GM19043 (cell line): ENCODE measurements around the gene GNPTAB.
"Not testable (repeated sequence)": the region's sequence is repeated elsewhere in the genome, so short reads cannot be mapped to it uniquely, and the experiment has no call there.

Experiments used
- ATAC-seq: cut with Tn5 transposase; IDR thresholded peaks from one replicate; pipeline ENCODE4 v1.9.1; 2021; ENCODE audit warnings: low read depth; ENCODE audit not compliant: unreplicated experiment

GNPTAB gene

GRCh38 chr12:101740980-101741379 is 89.8 kb downstream of the GNPTAB start:
- ATAC-seq = no peak

- no peak for ATAC-seq
Observed at GRCh38 chr12:101740566-101740965, 90.2 kb downstream of the GNPTAB start.

- ATAC-seq = no peak
Observed at GRCh38 chr12:101738920-101739665, 91.7 kb downstream of the GNPTAB start, which contains the start of gene SYCP3. TSS of gene SYCP3 (minus strand) at chr12:101739462. CDS start at chr12:101737935, 1,527 bp downstream.

GRCh38 chr12:101737476-101737875 is 93.3 kb downstream of the GNPTAB start:
- no peak for ATAC-seq

- not testable (repeated sequence) for ATAC-seq
Observed at GRCh38 chr12:101734482-101734881, 96.3 kb downstream of the GNPTAB start.

- no peak for ATAC-seq
Observed at GRCh38 chr12:101733166-101733565, 97.6 kb downstream of the GNPTAB start.

GRCh38 chr12:101732318-101732717 is 98.4 kb downstream of the GNPTAB start:
- ATAC-seq = no peak

- no peak for ATAC-seq
Observed at GRCh38 chr12:101729842-101730241, 100.9 kb downstream of the GNPTAB start.

- no peak for ATAC-seq
Observed at GRCh38 chr12:101727098-101727497, 103.7 kb downstream of the GNPTAB start.

- no peak for ATAC-seq
Observed at GRCh38 chr12:101722392-101722791, 108.4 kb downstream of the GNPTAB start.

- ATAC-seq = no peak
Observed at GRCh38 chr12:101720118-101720517, 110.6 kb downstream of the GNPTAB start.

GRCh38 chr12:101719566-101719965 is 111.2 kb downstream of the GNPTAB start:
- ATAC-seq = no peak

- no peak for ATAC-seq
Observed at GRCh38 chr12:101714877-101715444, 115.8 kb downstream of the GNPTAB start.

- no peak for ATAC-seq
Observed at GRCh38 chr12:101713930-101714329, 116.8 kb downstream of the GNPTAB start.

- no peak for ATAC-seq
Observed at GRCh38 chr12:101713059-101713682, 117.6 kb downstream of the GNPTAB start.

GRCh38 chr12:101710288-101710687 is 120.5 kb downstream of the GNPTAB start:
- no peak for ATAC-seq

GRCh38 chr12:101707131-101707782 is 123.5 kb downstream of the GNPTAB start:
- no peak for ATAC-seq

GRCh38 chr12:101706403-101706802 is 124.4 kb downstream of the GNPTAB start:
- ATAC-seq = no peak

GRCh38 chr12:101703487-101703886 is 127.3 kb downstream of the GNPTAB start:
- no peak for ATAC-seq

GRCh38 chr12:101700299-101700820 is 130.4 kb downstream of the GNPTAB start:
- ATAC-seq = no peak

- no peak for ATAC-seq
Observed at GRCh38 chr12:101698800-101699347, 131.9 kb downstream of the GNPTAB start.
